ENCODE results near the gene ZNF185.

DNA sequence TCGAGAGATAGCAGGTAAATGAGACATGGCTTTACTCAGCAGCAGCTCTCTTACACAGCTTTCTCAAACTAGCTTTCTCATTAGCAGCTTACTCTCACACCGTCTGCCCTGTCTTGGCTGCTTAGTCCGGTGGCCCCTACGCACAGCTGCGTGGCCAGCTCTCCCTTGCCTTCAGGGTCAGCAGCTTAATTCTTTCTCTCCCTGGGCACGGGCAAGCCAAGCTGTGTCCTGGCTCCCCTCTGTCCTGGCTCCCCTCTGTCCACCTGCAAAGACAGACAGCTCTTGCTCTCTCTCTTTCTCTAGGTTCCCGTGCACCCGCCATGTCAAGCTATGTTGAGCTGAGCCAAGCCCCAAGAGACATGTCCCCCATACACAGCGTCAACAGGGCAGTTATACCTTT lies 39.4 kb downstream of the ZNF185 start:
- TF ChIP-seq, protein P1, sequence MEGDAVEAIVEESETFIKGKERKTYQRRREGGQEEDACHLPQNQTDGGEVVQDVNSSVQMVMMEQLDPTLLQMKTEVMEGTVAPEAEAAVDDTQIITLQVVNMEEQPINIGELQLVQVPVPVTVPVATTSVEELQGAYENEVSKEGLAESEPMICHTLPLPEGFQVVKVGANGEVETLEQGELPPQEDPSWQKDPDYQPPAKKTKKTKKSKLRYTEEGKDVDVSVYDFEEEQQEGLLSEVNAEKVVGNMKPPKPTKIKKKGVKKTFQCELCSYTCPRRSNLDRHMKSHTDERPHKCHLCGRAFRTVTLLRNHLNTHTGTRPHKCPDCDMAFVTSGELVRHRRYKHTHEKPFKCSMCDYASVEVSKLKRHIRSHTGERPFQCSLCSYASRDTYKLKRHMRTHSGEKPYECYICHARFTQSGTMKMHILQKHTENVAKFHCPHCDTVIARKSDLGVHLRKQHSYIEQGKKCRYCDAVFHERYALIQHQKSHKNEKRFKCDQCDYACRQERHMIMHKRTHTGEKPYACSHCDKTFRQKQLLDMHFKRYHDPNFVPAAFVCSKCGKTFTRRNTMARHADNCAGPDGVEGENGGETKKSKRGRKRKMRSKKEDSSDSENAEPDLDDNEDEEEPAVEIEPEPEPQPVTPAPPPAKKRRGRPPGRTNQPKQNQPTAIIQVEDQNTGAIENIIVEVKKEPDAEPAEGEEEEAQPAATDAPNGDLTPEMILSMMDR (IDR thresholded peaks at IDR 0.05), result no peak
- TF ChIP-seq POLR2A (IDR thresholded peaks at IDR 0.05), result no peak
